GM18498 (cell line): Measurements from ENCODE around the gene SLC2A5.
"Not testable (repeated sequence)": the region's sequence is repeated elsewhere in the genome, so short reads cannot be mapped to it uniquely, and the experiment has no call there.

Experiments used
- ATAC-seq: cut with Tn5 transposase; IDR thresholded peaks from one replicate; pipeline ENCODE4 v1.9.1; 2021; ENCODE audit warnings: mild to moderate bottlenecking, moderate library complexity; ENCODE audit not compliant: unreplicated experiment

Gene SLC2A5

GRCh38 chr1:9009438-9010370 is 59.7 kb downstream of the SLC2A5 start:
- no peak for ATAC-seq

GRCh38 chr1:9008236-9008635 is 61.2 kb downstream of the SLC2A5 start:
- no peak for ATAC-seq

- ATAC-seq: no peak
Measured at GRCh38 chr1:9006956-9007615, 62.3 kb downstream of the SLC2A5 start.

DNA sequence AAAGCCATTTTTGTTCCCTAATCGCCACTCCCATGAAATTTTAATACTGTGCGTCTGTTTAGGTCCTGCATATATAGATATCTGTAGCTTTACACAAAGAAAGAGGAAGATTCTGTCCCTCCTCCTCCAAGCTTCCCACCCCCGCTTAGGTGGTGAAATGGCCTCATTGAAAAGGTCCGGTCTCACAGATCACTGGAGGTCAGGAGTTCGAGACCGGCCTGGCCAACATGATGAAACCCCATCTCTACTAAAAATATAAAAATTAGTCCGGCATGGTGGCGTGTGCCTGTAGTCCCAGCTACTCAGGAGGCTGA is 64.1 kb downstream of the SLC2A5 start:
- ATAC-seq: no peak

DNA sequence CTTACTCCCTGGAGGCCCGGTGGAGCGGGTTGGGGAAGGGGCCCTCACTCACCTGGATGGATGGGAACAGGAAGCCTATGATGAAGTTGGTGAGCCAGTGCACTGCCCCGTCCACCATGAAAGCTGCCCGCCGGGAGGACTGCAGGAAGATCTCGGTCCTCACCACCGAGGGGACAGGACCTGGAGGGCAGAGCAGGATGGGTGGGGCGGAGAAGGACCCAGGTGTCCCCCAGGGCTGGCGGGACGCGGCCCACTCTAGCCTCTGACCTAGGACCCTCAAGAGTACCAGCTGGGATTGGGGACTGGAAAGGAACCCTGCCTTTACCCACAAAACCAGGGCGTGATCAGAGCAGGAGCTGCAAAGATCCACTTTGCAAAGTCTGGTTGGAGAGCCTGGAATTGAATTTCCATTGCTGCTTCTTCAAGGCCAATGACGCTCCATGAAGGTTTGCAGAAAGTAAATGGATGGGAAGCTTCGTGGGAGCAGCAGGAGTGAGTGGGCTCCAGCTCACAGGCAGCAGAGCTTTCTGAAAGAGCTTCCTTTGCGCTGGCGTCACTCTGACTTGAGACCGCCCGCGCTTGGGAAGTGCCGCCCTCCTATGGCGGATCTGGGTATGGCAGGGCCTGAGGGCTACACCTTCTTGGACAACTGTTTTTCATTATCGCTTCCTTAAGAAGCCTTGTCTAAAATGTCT is 64.6 kb downstream of the SLC2A5 start:
- ATAC-seq: no peak

GRCh38 chr1:9004031-9004699 is 65.3 kb downstream of the SLC2A5 start:
- ATAC-seq: no peak

GRCh38 chr1:9002215-9002560 is 67.2 kb downstream of the SLC2A5 start:
- not testable (repeated sequence) for ATAC-seq

GRCh38 chr1:9001534-9002214 is 67.8 kb downstream of the SLC2A5 start:
- not testable (repeated sequence) for ATAC-seq

DNA sequence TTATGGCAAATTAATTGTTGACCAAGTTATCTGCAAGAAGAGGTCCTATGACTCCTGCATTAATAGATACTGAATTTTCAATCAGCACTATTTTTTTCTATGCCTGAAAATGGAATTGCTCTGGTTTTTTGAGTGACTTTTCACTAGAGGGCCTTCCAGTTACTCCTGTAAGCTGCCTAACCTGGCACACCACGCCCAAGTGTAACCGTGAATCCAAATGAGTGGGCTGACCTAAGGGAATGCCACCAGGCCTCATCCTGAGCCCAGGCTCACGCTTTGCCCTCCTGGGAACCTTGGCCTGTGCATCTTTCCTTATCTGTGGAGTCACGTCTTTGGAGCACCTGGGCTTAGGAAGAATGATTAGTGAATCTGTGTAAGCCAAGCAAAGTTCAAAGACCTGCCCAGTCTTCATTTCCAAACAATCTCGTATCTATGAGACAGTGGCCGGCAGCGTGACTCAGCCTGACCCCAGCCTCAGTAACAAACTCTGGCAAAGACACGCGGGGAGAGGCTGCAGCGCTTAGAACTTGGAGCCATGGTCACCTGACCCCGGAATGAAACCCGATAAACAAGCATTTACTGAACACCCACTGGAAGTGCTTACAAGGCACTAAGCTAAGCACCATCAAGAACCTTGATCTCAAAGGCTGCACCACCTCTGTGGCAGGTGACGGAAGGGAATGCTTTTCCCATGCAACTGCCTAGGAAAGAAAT is 75.3 kb downstream of the SLC2A5 start:
- not testable (repeated sequence) for ATAC-seq

DNA sequence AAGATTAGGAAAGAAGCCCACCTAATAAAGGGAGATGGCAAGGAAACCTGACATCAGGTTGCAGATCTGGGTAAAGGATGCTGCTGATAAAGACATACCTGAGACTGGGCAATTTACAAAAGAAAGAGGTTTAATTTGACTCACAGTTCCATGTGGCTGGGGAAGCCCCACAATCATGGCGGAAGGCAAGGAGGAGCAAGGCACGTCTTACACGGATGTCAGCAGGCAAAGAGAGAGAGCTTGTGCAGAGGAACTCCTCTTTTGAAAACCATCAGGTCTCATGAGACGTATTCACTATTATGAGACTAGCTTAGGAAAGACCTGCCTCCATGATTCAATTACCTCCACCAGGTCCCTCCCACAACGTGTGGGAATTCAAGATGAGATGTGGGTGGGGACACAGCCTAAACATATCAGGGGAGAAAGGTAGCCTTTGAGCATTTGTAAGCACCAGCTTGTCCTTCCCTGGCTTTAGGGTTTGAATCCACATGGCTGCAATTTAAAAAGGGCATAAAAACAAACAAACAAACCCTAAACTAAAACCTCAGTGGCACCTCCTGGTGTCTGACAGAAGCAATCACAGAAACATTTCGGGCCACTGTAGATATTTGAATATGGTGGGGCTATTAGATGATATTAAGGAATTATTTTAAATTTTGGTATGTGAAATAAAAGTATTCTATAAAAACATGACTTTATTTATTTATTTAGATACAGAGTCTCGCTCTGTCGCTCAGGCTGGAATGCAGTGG is 76.3 kb downstream of the SLC2A5 start:
- ATAC-seq: no peak

GRCh38 chr1:8989821-8990220 is 79.6 kb downstream of the SLC2A5 start:
- ATAC-seq: no peak

GRCh38 chr1:8989061-8989460 is 80.4 kb downstream of the SLC2A5 start:
- ATAC-seq: no peak

- ATAC-seq: no peak
Measured at GRCh38 chr1:8988618-8988967, 80.8 kb downstream of the SLC2A5 start.

GRCh38 chr1:8987881-8988617 is 81.4 kb downstream of the SLC2A5 start:
- ATAC-seq: no peak

DNA sequence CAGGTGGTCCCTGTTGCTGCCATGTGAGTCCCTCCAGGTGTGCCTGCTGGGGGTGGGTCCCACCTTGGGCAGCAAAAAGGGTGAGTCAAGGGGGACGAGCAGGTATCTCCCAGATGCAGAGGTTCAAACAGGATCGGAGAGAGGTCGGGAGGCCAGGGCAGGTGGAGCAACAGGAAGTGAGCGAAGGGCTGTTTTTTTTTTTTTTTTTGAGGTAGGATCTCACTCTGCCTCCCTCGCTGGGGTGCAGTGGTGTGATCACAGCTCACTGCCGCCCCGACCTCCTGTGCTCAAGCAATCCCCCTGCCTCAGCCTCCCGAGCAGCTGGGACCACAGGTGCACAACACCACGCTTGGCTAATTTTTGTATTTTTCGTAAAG is 82.6 kb downstream of the SLC2A5 start:
- no peak for ATAC-seq

DNA sequence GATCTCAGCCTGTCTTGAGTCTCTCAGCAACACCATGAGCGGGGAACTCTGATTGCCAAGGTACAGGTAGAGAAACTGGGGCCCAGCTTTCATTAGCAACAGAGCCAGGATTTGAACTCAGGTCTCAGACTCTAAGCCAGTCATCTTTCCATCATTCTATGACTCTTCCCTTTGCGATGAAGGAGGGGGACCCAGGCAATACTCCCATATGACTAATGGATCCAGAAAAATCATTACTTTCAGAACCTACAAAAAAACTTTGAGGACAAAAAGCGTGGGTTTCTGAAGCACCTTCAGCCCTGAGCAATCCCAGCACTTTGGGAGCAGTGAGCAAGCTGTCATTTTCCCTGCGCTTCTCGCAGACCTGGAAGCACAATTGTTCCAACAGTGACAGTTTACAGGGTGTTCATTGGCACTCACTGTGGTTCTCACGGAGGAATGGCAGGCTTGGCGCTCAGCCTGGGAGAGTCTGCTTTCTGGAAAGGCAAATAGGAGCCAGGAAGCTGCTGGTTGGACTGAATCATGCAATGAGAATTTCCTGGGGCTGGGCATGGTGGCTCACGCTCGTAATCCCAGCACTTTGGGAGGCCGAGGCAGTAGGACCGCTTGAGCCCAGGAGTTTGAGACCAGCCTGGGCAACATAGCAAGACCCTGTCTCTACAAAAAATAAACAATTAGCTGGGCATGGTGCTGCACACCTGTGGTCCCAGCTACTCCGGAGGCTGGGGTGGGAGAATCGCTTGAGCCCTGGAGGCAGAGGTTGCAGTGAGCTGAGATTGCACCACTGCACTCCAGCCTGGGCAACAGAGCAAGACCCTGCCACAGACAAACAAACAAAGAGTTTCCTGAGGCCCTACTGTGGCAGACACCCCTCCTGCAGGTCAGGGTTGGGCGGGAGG is 83.3 kb downstream of the SLC2A5 start:
- ATAC-seq: no peak
